Daoy (cell line): Measurements from ENCODE around the gene SYNJ2. TPM values are rescaled to one million over a fixed set of nuclear protein-coding genes. Genes with fewer than 3 reads are reported as not detected.

Source experiments
- DNase-seq: peaks from one replicate; pipeline ENCODE4 v3.0.0-alpha.2; 2015; ENCODE audit warnings: low read depth
- total RNA-seq: library from RNA; depleted of rRNA; stranded (reverse); fragments of >200 nt; shearing (Covaris generic); gene quantifications from 2 replicates; pipeline ENCODE4 v1.2.3, GENCODE V29; 2014

SYNJ2 gene
- total RNA-seq, 1 experiment from 2014 or later: 177 TPM

- no peak for DNase-seq
These were observed 32.3 kb downstream of the SYNJ2 start for GRCh38 chr6:158013904-158014504.

- DNase-seq: no peak
These were observed 33.0 kb downstream of the SYNJ2 start for GRCh38 chr6:158014505-158015187.

- DNase-seq: no peak
These were observed 33.5 kb downstream of the SYNJ2 start for GRCh38 chr6:158015188-158015506.

GRCh38 chr6:158016571-158017383 is 35.1 kb downstream of the SYNJ2 start:
- DNase-seq: no peak

DNA sequence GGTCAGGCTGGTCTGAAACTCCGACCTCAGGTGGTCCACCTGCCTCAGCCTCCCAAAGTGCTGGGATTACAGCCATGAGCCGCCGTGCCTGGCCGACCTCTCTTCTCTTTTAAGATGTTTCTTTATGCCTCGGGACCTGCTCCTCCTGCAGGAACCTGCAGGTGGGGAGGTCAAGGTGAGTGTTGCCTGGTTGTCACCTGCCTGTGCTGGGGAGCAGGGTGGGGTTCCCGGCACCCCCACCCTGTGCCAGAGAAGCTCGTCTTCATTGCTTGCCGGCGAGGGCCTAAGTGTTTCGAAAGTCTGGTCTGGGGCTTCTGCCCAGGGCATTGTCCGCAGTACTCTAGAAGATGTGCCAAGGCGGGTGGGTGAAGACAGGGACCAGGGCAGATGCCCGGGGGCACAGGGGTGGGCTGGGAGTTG is 36.0 kb downstream of the SYNJ2 start:
- DNase-seq: no peak

- DNase-seq: no peak
These were observed 36.5 kb downstream of the SYNJ2 start for GRCh38 chr6:158018041-158018771.

- peak; percentile 81 for DNase-seq
These were observed 37.2 kb downstream of the SYNJ2 start for GRCh38 chr6:158018851-158019361.

- DNase-seq: no peak
These were observed 37.8 kb downstream of the SYNJ2 start for GRCh38 chr6:158019416-158019815.

GRCh38 chr6:158020272-158020711 is 38.6 kb downstream of the SYNJ2 start:
- no peak for DNase-seq

DNA sequence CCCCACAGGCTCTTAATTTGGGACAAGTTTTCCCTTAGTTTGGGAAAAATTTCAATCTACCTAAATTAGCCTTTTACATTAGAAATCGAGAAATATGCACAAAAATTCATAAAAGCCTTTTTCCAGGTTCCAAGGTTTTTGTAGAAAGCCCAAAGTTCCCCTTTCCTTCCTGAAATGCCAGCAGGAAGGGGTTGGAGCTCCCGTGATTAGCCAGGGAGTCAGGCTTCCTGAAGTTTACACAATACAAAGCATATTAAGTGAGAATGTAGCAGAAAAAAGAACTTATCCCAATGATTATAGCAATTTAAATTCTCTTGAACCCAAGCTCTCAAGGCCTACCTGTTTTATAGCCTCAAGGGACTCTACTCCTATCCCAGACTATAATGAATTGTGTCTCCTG is 39.1 kb downstream of the SYNJ2 start:
- no peak for DNase-seq

DNA sequence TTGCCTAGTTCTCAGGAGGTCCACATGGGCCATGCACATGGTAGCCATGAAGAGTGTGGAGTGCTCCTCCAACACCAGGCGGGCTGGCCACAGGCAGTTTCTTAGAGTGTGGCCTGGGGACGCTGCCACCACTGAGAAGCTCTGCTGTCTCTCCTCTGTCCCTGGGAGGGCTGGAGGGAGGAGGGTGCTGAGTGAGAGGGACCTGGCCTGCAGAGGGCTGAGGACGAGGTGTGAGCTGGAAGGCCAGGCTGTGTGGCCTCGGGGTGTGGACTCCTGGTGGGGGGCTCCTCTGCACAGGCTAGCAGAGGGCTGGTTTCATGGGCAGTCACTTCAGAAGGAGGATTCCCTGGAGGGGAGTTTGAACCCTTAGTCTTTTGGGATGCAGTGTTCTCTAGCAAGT is 39.7 kb downstream of the SYNJ2 start:
- no peak for DNase-seq

GRCh38 chr6:158021814-158022748 is 40.4 kb downstream of the SYNJ2 start:
- DNase-seq: no peak

- DNase-seq: no peak
These were observed 41.3 kb downstream of the SYNJ2 start for GRCh38 chr6:158022749-158023596.

DNA sequence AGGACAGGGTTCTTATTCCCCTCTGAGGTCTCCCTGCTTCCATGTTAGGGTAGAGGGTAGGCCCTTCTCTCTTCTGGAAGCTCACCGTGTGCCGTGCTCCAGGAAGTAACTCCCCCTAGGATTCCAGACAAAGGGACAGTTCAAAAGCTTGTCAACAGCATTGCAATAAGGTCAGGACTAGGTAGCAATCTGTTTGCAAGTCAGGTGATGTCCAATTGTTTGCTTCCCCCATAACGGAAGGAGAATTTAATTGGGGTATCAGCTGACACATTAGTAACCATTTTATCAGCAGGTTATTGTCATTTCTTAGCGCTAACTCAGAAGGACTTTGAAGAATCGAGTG is 41.9 kb downstream of the SYNJ2 start:
- DNase-seq: no peak

- no peak for DNase-seq
These were observed 43.1 kb downstream of the SYNJ2 start for GRCh38 chr6:158024566-158025297.

GRCh38 chr6:158026054-158026900 is 44.6 kb downstream of the SYNJ2 start:
- peak; percentile 100 for DNase-seq

- no peak for DNase-seq
These were observed 45.4 kb downstream of the SYNJ2 start for GRCh38 chr6:158026901-158027589.
